Spleen (tissue), 11 donors: ENCODE data around the gene CRAT. TPM values are rescaled to one million over a fixed set of nuclear protein-coding genes. Genes with fewer than 3 reads are reported as not detected.
"Not testable (repeated sequence)": the region's sequence is repeated elsewhere in the genome, so short reads cannot be mapped to it uniquely, and the experiment has no call there.

Experiments
- DNase-seq: peaks from one replicate; pipeline ENCODE4 v3.0.0-alpha.2; 2020
- H3K27ac ChIP-seq, 8 donors: fragments of 200-600 bp; sonication (generic) in 7 of 8; 1 replicate in 4 of 8; 2 replicates in 4 of 8; pipeline versions ENCODE4 v1.5.0 to v1.8.0; 2016 to 2021; ENCODE audit warnings: inconsistent platforms in 4 of 8, mild to moderate bottlenecking in 4 of 8, moderate library complexity in 1 of 8
- H3K27me3 ChIP-seq, 7 donors: fragments of 200-600 bp; sonication (generic) in 6 of 7; replicated peaks in 1 of 7; 1 replicate in 4 of 7; 2 replicates in 3 of 7; pipeline versions ENCODE4 v1.5.0 to v1.8.0; 2016 to 2021; ENCODE audit warnings: inconsistent platforms in 3 of 7, mild to moderate bottlenecking in 1 of 7
- H3K36me3 ChIP-seq, 6 donors: fragments of 200-600 bp; sonication (generic) in 5 of 6; 1 replicate in 4 of 6; 2 replicates in 2 of 6; pipeline versions ENCODE4 v1.5.0 to v1.8.0; 2016 to 2021; ENCODE audit warnings: inconsistent platforms in 2 of 6
- H3K4me1 ChIP-seq, 6 donors: fragments of 200-600 bp; sonication (generic) in 5 of 6; 1 replicate in 3 of 6; 2 replicates in 3 of 6; pipeline versions ENCODE4 v1.5.0 to v1.8.0; 2016 to 2021; ENCODE audit warnings: inconsistent platforms in 3 of 6
- H3K4me3 ChIP-seq, 8 donors: fragments of 200-600 bp; sonication (generic) in 7 of 8; 1 replicate in 4 of 8; 2 replicates in 4 of 8; pipeline versions ENCODE4 v1.5.0 to v1.8.0; 2016 to 2021; ENCODE audit warnings: inconsistent platforms in 4 of 8, mild to moderate bottlenecking in 4 of 8, moderate library complexity in 2 of 8
- H3K9me3 ChIP-seq, 8 donors: fragments of 200-600 bp; sonication (generic) in 7 of 8; 1 replicate in 4 of 8; 2 replicates in 4 of 8; pipeline versions ENCODE4 v1.5.0 to v1.8.0; 2016 to 2021; ENCODE audit warnings: inconsistent platforms in 4 of 8
- CTCF ChIP-seq, 11 experiments: fragments of 200-600 bp in 7 of 11; fragments of 450-650 bp in 4 of 11; sonication (generic) in 4 of 11; IDR thresholded peaks in 8 of 11; conservative IDR thresholded peaks in 3 of 11; 1 replicate in 7 of 11; 2 replicates in 4 of 11; pipeline versions ENCODE4 v1.4.0 to v1.8.0; 2016 to 2021; ENCODE audit warnings: antibody characterized with exemption in 11 of 11, inconsistent platforms in 4 of 11, mild to moderate bottlenecking in 1 of 11
- POLR2A ChIP-seq, 3 donors: fragments of 450-650 bp; IDR thresholded peaks; one replicate each; pipeline ENCODE4 v1.5.1; 2017; ENCODE audit warnings: antibody characterized with exemption in 3 of 3, mild to moderate bottlenecking in 1 of 3
- POLR2AphosphoS5 ChIP-seq, 3 donors: sonication (generic); formaldehyde crosslinking; IDR thresholded peaks; one replicate each; pipeline ENCODE4 v1.5.1; 2017; ENCODE audit warnings: antibody characterized with exemption in 3 of 3
- WGBS, 5 donors: extraction: QIAGEN DNeasy Blood & Tissue Kit in 3 of 5; methylation state at CpG; one replicate each; pipeline versions ENCODE4 v1.1.5 to v1.1.7; 2013 to 2018; 5-methylcytosine and 5-hydroxymethylcytosine counted together
- intact Hi-C: fragments of 100-400 bp; cut with DNase I; formaldehyde crosslinking; loops from one replicate; pipeline ENCODE4 v1.15.0; 2023; ENCODE audit warnings: low total_unique reads
- polyA plus RNA-seq, 3 donors: library from polyadenylated mRNA; stranded (reverse); fragments of 200-250 nt; gene quantifications; one replicate each; pipeline ENCODE4 v1.2.1, GENCODE V29; 2013
- total RNA-seq, 7 donors: library from RNA; depleted of rRNA in 3 of 7; stranded (reverse); fragments of >200 nt in 3 of 7; fragmentation: NEBNext Ultra II Directional in 4 of 7; extraction: Animal tissue kit (Norgen Biotek cat#: 25700) in 4 of 7; gene quantifications; one replicate each; pipeline versions ENCODE4 v1.1.0 to v1.2.1, GENCODE V29; 2016 to 2021
- donor health status: healthy with polysubstance abuse.
- donor health status: DM: no; HTN: no; CAD: no; lungs with moderate emphysema.
- donor health status: DM: no; HTN: no; CAD: no.
- donor health status: Bipolar disorder and iron deficiency.
- donor health status: healthy.
- donor health status: DM: no; HTN: no; CAD: no.
- donor health status: DM: yes; HTN: yes; CAD: no.

Gene CRAT
- total and polyA plus RNA-seq, 10 donors, result 5.7 to 32.3 (median 15.7) TPM

DNA sequence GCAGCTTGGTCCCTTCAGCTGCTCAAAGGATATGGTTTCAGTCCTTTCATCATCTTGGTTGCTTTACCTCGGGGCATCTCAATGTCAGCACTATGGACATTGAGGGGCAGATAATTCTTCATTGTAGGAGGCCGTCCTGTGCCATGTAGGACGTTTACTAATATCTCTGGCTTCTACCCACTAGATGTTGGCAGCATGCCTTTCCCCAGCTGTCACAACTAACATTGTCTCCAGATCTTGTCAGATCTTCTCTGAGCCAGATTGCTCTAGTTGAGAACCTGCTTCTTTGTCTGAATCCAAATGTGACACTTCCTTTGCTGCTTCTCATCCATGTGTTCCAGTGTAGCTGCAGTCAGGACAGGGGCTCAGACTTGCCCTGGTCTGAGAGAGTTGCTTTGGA is 10.9 kb upstream of the CRAT start:
- no peak for DNase-seq
- Histone ChIP-seq H3K27ac (no peak overlapping the region), H3K36me3 (peaks cover 4 to 75% (median 48%) of the 10 kb centered on the region in 6 donors), H3K4me3 (no peak overlapping the region), H3K9me3 (no peaks in the 10 kb centered on the region), H3K4me1 (peaks cover 0 to 4% (median 0%) of the 10 kb centered on the region in 6 donors), H3K27me3 (no peaks in the 10 kb centered on the region)
- WGBS, 5 donors, result 78 to 94% (median 83%) methylated on average over 3 of the region's 3 CpGs
- intact Hi-C loops, result no loop called here
- no peak for TF ChIP-seq POLR2A (IDR thresholded peaks at IDR 0.05)
- TF ChIP-seq POLR2AphosphoS5 (IDR thresholded peaks at IDR 0.05), result no peak
- no peak for TF ChIP-seq CTCF (IDR thresholded peaks at IDR 0.05 in 8 of 11, conservative IDR thresholded peaks at IDR 0.05 in 3 of 11)

- Histone ChIP-seq H3K27me3 (no peaks in the 10 kb centered on the region), H3K27ac (no peak overlapping the region), H3K36me3 (peaks cover 4 to 48% (median 30%) of the 10 kb centered on the region in 6 donors), H3K9me3 (no peaks in the 10 kb centered on the region), H3K4me1 (peaks cover 0 to 24% (median 13%) of the 10 kb centered on the region in 6 donors), H3K4me3 (no peak overlapping the region)
- 80 to 95% (median 85%) methylated on average over 4 of the region's 4 CpGs for WGBS, 5 donors
- intact Hi-C loops, result no loop called here
- TF ChIP-seq CTCF (IDR thresholded peaks at IDR 0.05 in 8 of 11, conservative IDR thresholded peaks at IDR 0.05 in 3 of 11), result no peak
- TF ChIP-seq POLR2AphosphoS5 (IDR thresholded peaks at IDR 0.05), result no peak
- no peak for TF ChIP-seq POLR2A (IDR thresholded peaks at IDR 0.05)
- no peak for DNase-seq
These were observed 8.2 kb upstream of the CRAT start for GRCh38 chr9:129118799-129119198.

- peak overlapping the region in 5 of 8 donors; percentile 32 to 67 (median 64) for H3K27ac ChIP-seq
- peaks cover 13 to 61% (median 49%) of the 10 kb centered on the region in 6 donors for H3K4me1 ChIP-seq
- intact Hi-C loops, result no loop called here
- WGBS, 5 donors, result 71 to 84% (median 78%) methylated on average over 17 of the region's 17 CpGs
- DNase-seq, result no peak
- no peak for TF ChIP-seq POLR2AphosphoS5 (IDR thresholded peaks at IDR 0.05)
- no peak for TF ChIP-seq CTCF (IDR thresholded peaks at IDR 0.05 in 8 of 11, conservative IDR thresholded peaks at IDR 0.05 in 3 of 11)
- TF ChIP-seq POLR2A (IDR thresholded peaks at IDR 0.05), result no peak
- H3K27me3 ChIP-seq, result no peaks in the 10 kb centered on the region
- peaks cover 0 to under 1% (median 0%) of the 10 kb centered on the region in 6 donors for H3K36me3 ChIP-seq
- no peaks in the 10 kb centered on the region for H3K9me3 ChIP-seq
- peak overlapping the region in 1 of 8 donors; percentile 4 for H3K4me3 ChIP-seq
These were observed 3.2 kb upstream of the CRAT start for GRCh38 chr9:129113645-129114304.

GRCh38 chr9:129112526-129112925 is 1.9 kb upstream of the CRAT start:
- H3K9me3 ChIP-seq, intact Hi-C loops, H3K27me3 ChIP-seq, DNase-seq, H3K36me3 ChIP-seq: not testable (repeated sequence)
- WGBS, 5 donors, result 92 to 97% (median 93%) methylated on average over 17 of the region's 17 CpGs
- Histone ChIP-seq H3K4me3 (peak overlapping the region in 6 of 8 donors; percentile 63 to 97 (median 92)), H3K4me1 (peaks cover 13 to 66% (median 50%) of the 10 kb centered on the region in 6 donors), H3K27ac (peak overlapping the region in 1 of 8 donors; percentile 95)
